Measurements from ENCODE around the gene CHRND. TPM values are rescaled to one million over a fixed set of nuclear protein-coding genes. Genes with fewer than 3 reads are reported as not detected.

CHRND gene
- total RNA-seq: not detected
- polyA plus RNA-seq: not detected

DNA sequence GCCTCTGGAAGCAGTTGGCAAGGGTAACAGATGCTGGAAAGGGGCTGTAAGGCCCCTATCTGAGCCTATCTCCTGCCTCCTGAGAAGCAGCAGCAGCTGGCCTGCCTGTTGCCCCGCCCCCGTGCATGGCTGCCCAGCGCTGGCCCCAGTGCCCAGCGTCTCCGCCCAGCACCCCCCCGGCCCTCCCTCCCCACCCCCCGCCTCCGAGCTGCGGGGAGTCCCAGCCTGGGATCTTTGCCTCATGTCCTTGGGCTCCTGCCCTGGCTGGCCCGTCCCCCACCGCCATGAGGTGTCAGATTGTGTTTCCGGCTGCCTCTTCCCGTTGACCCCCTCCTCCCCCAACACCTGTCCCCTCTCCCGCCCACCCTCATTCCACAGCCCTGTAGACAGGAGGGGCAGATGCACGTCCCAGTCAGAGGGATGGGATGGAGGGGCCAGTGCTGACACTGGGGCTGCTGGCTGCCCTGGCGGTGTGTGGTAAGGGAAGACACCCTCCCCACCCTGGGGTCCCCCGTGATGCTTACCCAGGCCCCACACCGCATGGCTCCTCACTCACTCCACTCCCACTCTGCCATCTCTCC is at the start of gene CHRND:
Gene CHRND, plus strand, starts transcription at position 370 of the 581 bp plus-strand sequence. Its CDS starts 56 bp downstream, at position 426.
- Histone ChIP-seq H3K36me3 (ENCODE audit: control insufficient read depth in 4 of 4, insufficient read depth in 3 of 4, low read depth in 1 of 4, low read length in 3 of 4) (no peaks in the 10 kb centered on the region), H3K4me3 (ENCODE audit: low read depth in 1 of 3, low read length in 3 of 3) (no peak within 1 kb of the TSS), H3K27me3 (ENCODE audit: control insufficient read depth in 4 of 4, insufficient read depth in 4 of 4, low read length in 3 of 4) (peaks cover 0 to 10% (median 5%) of the 10 kb centered on the region in 4 donors), H3K4me1 (ENCODE audit: control insufficient read depth in 4 of 4, insufficient read depth in 4 of 4, low read length in 3 of 4) (peaks cover 7 to 22% (median 13%) of the 10 kb centered on the region in 4 donors), H3K9ac (ENCODE audit: low read depth in 1 of 2, low read length in 2 of 2) (no peak within 1 kb of the TSS), H3K27ac (ENCODE audit: low read depth in 1 of 2, low read length in 2 of 2) (no peak within 1 kb of the TSS), H3K9me3 (ENCODE audit: control insufficient read depth in 4 of 4, low read length in 3 of 4) (no peaks in the 10 kb centered on the region)
- DNase-seq (ENCODE audit: low spot score): no peak
- WGBS: 24% methylated on average over 18 of the region's 18 CpGs
- no peak for TF ChIP-seq EGR1 (IDR thresholded peaks at IDR 0.05; ENCODE audit: low read depth in 2 of 2)
- TF ChIP-seq, protein P1, sequence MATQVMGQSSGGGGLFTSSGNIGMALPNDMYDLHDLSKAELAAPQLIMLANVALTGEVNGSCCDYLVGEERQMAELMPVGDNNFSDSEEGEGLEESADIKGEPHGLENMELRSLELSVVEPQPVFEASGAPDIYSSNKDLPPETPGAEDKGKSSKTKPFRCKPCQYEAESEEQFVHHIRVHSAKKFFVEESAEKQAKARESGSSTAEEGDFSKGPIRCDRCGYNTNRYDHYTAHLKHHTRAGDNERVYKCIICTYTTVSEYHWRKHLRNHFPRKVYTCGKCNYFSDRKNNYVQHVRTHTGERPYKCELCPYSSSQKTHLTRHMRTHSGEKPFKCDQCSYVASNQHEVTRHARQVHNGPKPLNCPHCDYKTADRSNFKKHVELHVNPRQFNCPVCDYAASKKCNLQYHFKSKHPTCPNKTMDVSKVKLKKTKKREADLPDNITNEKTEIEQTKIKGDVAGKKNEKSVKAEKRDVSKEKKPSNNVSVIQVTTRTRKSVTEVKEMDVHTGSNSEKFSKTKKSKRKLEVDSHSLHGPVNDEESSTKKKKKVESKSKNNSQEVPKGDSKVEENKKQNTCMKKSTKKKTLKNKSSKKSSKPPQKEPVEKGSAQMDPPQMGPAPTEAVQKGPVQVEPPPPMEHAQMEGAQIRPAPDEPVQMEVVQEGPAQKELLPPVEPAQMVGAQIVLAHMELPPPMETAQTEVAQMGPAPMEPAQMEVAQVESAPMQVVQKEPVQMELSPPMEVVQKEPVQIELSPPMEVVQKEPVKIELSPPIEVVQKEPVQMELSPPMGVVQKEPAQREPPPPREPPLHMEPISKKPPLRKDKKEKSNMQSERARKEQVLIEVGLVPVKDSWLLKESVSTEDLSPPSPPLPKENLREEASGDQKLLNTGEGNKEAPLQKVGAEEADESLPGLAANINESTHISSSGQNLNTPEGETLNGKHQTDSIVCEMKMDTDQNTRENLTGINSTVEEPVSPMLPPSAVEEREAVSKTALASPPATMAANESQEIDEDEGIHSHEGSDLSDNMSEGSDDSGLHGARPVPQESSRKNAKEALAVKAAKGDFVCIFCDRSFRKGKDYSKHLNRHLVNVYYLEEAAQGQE (IDR thresholded peaks at IDR 0.05): no peak
- no peak for TF ChIP-seq HNF4G (IDR thresholded peaks at IDR 0.05)
- TF ChIP-seq, protein P2, sequence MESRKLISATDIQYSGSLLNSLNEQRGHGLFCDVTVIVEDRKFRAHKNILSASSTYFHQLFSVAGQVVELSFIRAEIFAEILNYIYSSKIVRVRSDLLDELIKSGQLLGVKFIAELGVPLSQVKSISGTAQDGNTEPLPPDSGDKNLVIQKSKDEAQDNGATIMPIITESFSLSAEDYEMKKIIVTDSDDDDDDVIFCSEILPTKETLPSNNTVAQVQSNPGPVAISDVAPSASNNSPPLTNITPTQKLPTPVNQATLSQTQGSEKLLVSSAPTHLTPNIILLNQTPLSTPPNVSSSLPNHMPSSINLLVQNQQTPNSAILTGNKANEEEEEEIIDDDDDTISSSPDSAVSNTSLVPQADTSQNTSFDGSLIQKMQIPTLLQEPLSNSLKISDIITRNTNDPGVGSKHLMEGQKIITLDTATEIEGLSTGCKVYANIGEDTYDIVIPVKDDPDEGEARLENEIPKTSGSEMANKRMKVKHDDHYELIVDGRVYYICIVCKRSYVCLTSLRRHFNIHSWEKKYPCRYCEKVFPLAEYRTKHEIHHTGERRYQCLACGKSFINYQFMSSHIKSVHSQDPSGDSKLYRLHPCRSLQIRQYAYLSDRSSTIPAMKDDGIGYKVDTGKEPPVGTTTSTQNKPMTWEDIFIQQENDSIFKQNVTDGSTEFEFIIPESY (IDR thresholded peaks at IDR 0.05): no peak
- no peak for TF ChIP-seq GABPA (IDR thresholded peaks at IDR 0.05 in 1 of 2, conservative IDR thresholded peaks at IDR 0.05 in 1 of 2)
- no peak for TF ChIP-seq FOXA2 (IDR thresholded peaks at IDR 0.05)
- TF ChIP-seq, protein P3, sequence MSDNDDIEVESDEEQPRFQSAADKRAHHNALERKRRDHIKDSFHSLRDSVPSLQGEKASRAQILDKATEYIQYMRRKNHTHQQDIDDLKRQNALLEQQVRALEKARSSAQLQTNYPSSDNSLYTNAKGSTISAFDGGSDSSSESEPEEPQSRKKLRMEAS (IDR thresholded peaks at IDR 0.05): no peak
- TF ChIP-seq TAF1 (conservative IDR thresholded peaks at IDR 0.05): no peak
- no peak for TF ChIP-seq HNF4A (conservative IDR thresholded peaks at IDR 0.05)
- TF ChIP-seq YY1 (IDR thresholded peaks at IDR 0.05): no peak
- no peak for TF ChIP-seq RXRA (IDR thresholded peaks at IDR 0.05)
- no peak for TF ChIP-seq FOXA1 (IDR thresholded peaks at IDR 0.05)
- TF ChIP-seq, protein P4, sequence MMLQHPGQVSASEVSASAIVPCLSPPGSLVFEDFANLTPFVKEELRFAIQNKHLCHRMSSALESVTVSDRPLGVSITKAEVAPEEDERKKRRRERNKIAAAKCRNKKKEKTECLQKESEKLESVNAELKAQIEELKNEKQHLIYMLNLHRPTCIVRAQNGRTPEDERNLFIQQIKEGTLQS (IDR thresholded peaks at IDR 0.05): no peak
- TF ChIP-seq, protein P5, sequence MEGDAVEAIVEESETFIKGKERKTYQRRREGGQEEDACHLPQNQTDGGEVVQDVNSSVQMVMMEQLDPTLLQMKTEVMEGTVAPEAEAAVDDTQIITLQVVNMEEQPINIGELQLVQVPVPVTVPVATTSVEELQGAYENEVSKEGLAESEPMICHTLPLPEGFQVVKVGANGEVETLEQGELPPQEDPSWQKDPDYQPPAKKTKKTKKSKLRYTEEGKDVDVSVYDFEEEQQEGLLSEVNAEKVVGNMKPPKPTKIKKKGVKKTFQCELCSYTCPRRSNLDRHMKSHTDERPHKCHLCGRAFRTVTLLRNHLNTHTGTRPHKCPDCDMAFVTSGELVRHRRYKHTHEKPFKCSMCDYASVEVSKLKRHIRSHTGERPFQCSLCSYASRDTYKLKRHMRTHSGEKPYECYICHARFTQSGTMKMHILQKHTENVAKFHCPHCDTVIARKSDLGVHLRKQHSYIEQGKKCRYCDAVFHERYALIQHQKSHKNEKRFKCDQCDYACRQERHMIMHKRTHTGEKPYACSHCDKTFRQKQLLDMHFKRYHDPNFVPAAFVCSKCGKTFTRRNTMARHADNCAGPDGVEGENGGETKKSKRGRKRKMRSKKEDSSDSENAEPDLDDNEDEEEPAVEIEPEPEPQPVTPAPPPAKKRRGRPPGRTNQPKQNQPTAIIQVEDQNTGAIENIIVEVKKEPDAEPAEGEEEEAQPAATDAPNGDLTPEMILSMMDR (IDR thresholded peaks at IDR 0.05; ENCODE audit: low read depth, low read length, missing input control): no peak
- no peak for TF ChIP-seq JUND (IDR thresholded peaks at IDR 0.05)

All from liver (tissue), 9 donors.